Tibial nerve (tissue), 4 donors: ENCODE measurements around the gene PRKG1.

Experiments used
- CTCF ChIP-seq, 5 experiments: fragments of 200-600 bp in 3 of 5; fragments of 450-650 bp in 2 of 5; sonication (generic) in 3 of 5; IDR thresholded peaks; one replicate each; pipeline ENCODE4 v1.5.1; 2016 to 2019; ENCODE audit warnings: antibody characterized with exemption in 5 of 5, mild to moderate bottlenecking in 3 of 5, moderate library complexity in 2 of 5
- EP300 ChIP-seq, 2 donors: sonication (generic); formaldehyde crosslinking; IDR thresholded peaks; one replicate each; pipeline ENCODE4 v1.6.1; 2017; ENCODE audit warnings: antibody characterized with exemption in 2 of 2, mild to moderate bottlenecking in 1 of 2
- POLR2A ChIP-seq, 2 donors: fragments of 450-650 bp; IDR thresholded peaks; one replicate each; pipeline ENCODE4 v1.6.1; 2017; ENCODE audit warnings: antibody characterized with exemption in 2 of 2, mild to moderate bottlenecking in 2 of 2, moderate library complexity in 2 of 2

- TF ChIP-seq EP300 (IDR thresholded peaks at IDR 0.05) (no peak), CTCF (IDR thresholded peaks at IDR 0.05) (no peak), POLR2A (IDR thresholded peaks at IDR 0.05) (no peak)
Measured at GRCh38 chr10:51097546-51097945, 23.3 kb downstream of the PRKG1 start.
